HepG2 (cell line): ENCODE results near the gene NEDD4L. TPM values are rescaled to one million over a fixed set of nuclear protein-coding genes. Genes with fewer than 3 reads are reported as not detected.
A peak's percentile ranks its signal among the peaks of the same experiment; 100 is the strongest.

Experiments used
- ISX ChIP-seq: sonication (generic); formaldehyde crosslinking; conservative IDR thresholded peaks from 2 replicates; pipeline ENCODE4 v1.5.0; 2020; ENCODE audit warnings: missing genetic modification reagents
- KDM5B ChIP-seq: sonication (generic); formaldehyde crosslinking; IDR thresholded peaks from 2 replicates; pipeline ENCODE4 v1.4.0; 2020; ENCODE audit warnings: missing genetic modification reagents, mild to moderate bottlenecking, borderline replicate concordance
- KMT2A ChIP-seq: sonication (generic); formaldehyde crosslinking; IDR thresholded peaks from 2 replicates; pipeline ENCODE4 v1.4.0; 2020; ENCODE audit warnings: missing genetic modification reagents
- LCORL ChIP-seq, 2 experiments: fragments of 450-650 bp in 1 of 2; sonication (generic) in 1 of 2; formaldehyde crosslinking in 1 of 2; IDR thresholded peaks; 2 replicates each; pipeline versions ENCODE4 v1.5.0 to v1.6.1; 2017 to 2020; ENCODE audit warnings: antibody characterized with exemption in 1 of 2, missing genetic modification reagents in 1 of 2
- MAZ ChIP-seq, 2 experiments: sonication (generic) in 1 of 2; formaldehyde crosslinking in 1 of 2; IDR thresholded peaks; 2 replicates each; pipeline versions ENCODE4 v1.5.0 to v1.6.1; 2012 to 2020; ENCODE audit warnings: low read depth in 2 of 2, mild to moderate bottlenecking in 2 of 2, borderline replicate concordance in 1 of 2, improper control_type of control experiment in 1 of 2, low read length in 1 of 2, missing genetic modification reagents in 1 of 2, moderate library complexity in 1 of 2
- MXI1 ChIP-seq: IDR thresholded peaks from 3 replicates; pipeline ENCODE4 v1.6.1; 2012; ENCODE audit warnings: low read depth, low read length, inconsistent platforms, borderline replicate concordance
- NCOA2 ChIP-seq: sonication (generic); formaldehyde crosslinking; IDR thresholded peaks from 2 replicates; pipeline ENCODE4 v1.8.0; 2022; ENCODE audit warnings: inconsistent platforms
- PHF5A ChIP-seq: IDR thresholded peaks from one replicate; pipeline ENCODE4 v1.6.1; 2018; ENCODE audit warnings: low read depth, missing genetic modification reagents; ENCODE audit not compliant: unreplicated experiment
- PRMT3 ChIP-seq: sonication (generic); formaldehyde crosslinking; IDR thresholded peaks from 2 replicates; pipeline ENCODE4 v1.8.1; 2022; ENCODE audit warnings: low read depth, mild to moderate bottlenecking, moderate library complexity, missing genetic modification reagents, borderline replicate concordance
- SKI ChIP-seq: fragments of 450-650 bp; IDR thresholded peaks from one replicate; pipeline ENCODE4 v1.6.1; 2018; ENCODE audit warnings: mild to moderate bottlenecking; ENCODE audit not compliant: partially characterized antibody
- SOX5 ChIP-seq: IDR thresholded peaks from 2 replicates; pipeline ENCODE4 v1.6.1; 2016; ENCODE audit warnings: borderline replicate concordance
- SOX6 ChIP-seq, 2 experiments: fragments of 450-650 bp in 1 of 2; sonication (generic) in 1 of 2; formaldehyde crosslinking in 1 of 2; IDR thresholded peaks; 2 replicates each; pipeline versions ENCODE4 v1.4.0 to v1.6.1; 2017 to 2020; ENCODE audit warnings: antibody characterized with exemption in 1 of 2, mild to moderate bottlenecking in 1 of 2, missing genetic modification reagents in 1 of 2
- TEAD3 ChIP-seq: optimal IDR thresholded peaks from 2 replicates; pipeline ENCODE3; 2016; ENCODE audit warnings: borderline replicate concordance
- polyA plus RNA-seq, 8 experiments: library from polyadenylated mRNA; depleted of rRNA in 3 of 8; stranded (reverse) in 7 of 8; unstranded in 1 of 8; fragments of >200 nt; fragmentation: Illumina TruSeq in 4 of 8; extraction: Trizol in 4 of 8; gene quantifications; 2 replicates each; pipeline versions ENCODE4 v1.2.1 to v1.2.3, GENCODE V29; 2011 to 2016; ENCODE audit warnings: low read depth in 4 of 8, missing spikeins in 1 of 8, mixed read lengths in 1 of 8; ENCODE audit not compliant: insufficient read depth in 1 of 8
- total RNA-seq, 5 experiments: library from RNA; depleted of rRNA; stranded (reverse); fragments of >200 nt; fragmentation: Illumina TruSeq; extraction: Trizol; gene quantifications; 2 replicates each; pipeline ENCODE4 v1.2.3, GENCODE V29; 2016; ENCODE audit warnings: low read depth in 1 of 5
- TF ChIP-seq, protein P1 (sequence below): IDR thresholded peaks from 2 replicates; pipeline ENCODE4 v1.6.1; 2016; ENCODE audit warnings: low read depth, control low read depth
- TF ChIP-seq, protein P2 (sequence below): IDR thresholded peaks from 2 replicates; pipeline ENCODE4 v1.6.1; 2012; ENCODE audit warnings: inconsistent platforms
- TF ChIP-seq, protein P3 (sequence below): sonication (generic); formaldehyde crosslinking; IDR thresholded peaks from 2 replicates; pipeline ENCODE4 v1.4.0; 2020; ENCODE audit warnings: missing genetic modification reagents
- TF ChIP-seq, protein P4 (sequence below): sonication (generic); formaldehyde crosslinking; IDR thresholded peaks from 2 replicates; pipeline ENCODE4 v1.5.1; 2020; ENCODE audit warnings: mild to moderate bottlenecking, missing genetic modification reagents, moderate library complexity
- TF ChIP-seq, protein P5 (sequence below): sonication (generic); formaldehyde crosslinking; IDR thresholded peaks from 2 replicates; pipeline ENCODE4 v1.4.0; 2020; ENCODE audit warnings: missing genetic modification reagents; ENCODE audit errors: not compliant biosample characterization
- TF ChIP-seq, protein P6 (sequence below): sonication (generic); formaldehyde crosslinking; IDR thresholded peaks from 2 replicates; pipeline ENCODE4 v1.5.1; 2020; ENCODE audit warnings: missing genetic modification reagents, mild to moderate bottlenecking, borderline replicate concordance

NEDD4L gene
- total and polyA plus RNA-seq, 2 of the 13 experiments (the other 11 are each of a cell fraction or from before 2014, with no cell fraction given), result 168 to 390 TPM

DNA sequence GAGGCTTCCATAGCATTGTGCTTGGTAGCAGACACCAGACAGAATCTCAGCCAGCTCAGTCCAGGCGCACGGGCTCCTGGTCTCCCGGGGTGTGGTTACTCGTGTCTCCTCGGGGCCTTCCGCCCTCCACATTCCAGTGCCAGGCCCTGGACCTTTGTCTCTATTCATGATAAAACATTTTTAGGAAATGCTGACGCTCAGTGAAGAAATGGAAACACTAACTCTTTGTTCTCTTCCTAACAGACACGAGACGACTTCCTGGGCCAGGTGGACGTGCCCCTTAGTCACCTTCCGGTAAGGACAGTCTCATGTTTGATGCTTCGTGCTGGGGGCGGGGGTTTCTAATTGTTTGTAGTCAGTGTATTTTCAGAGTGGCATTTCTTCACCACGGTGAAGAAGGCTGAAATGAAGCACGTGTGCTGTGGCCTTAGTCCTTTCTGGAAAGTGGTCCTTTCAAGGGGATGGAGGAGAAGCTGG lies 271.8 kb downstream of the NEDD4L start (continued):
- TF ChIP-seq, protein P1, sequence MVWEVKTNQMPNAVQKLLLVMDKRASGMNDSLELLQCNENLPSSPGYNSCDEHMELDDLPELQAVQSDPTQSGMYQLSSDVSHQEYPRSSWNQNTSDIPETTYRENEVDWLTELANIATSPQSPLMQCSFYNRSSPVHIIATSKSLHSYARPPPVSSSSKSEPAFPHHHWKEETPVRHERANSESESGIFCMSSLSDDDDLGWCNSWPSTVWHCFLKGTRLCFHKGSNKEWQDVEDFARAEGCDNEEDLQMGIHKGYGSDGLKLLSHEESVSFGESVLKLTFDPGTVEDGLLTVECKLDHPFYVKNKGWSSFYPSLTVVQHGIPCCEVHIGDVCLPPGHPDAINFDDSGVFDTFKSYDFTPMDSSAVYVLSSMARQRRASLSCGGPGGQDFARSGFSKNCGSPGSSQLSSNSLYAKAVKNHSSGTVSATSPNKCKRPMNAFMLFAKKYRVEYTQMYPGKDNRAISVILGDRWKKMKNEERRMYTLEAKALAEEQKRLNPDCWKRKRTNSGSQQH, result no peak
- TF ChIP-seq, protein P2, sequence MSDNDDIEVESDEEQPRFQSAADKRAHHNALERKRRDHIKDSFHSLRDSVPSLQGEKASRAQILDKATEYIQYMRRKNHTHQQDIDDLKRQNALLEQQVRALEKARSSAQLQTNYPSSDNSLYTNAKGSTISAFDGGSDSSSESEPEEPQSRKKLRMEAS, result peak; percentile 60
- peak; percentile 85 for TF ChIP-seq TEAD3 (CRISPR knock-in tag)
- TF ChIP-seq NCOA2, result peak; percentile 90
- no peak for TF ChIP-seq ISX
- TF ChIP-seq SOX6 (IDR thresholded peaks at IDR 0.05), result no peak
- peak; percentile 93 for TF ChIP-seq SOX6 (CRISPR knock-in tag; IDR thresholded peaks at IDR 0.05)
- TF ChIP-seq MAZ (IDR thresholded peaks at IDR 0.05; ENCODE audit: borderline replicate concordance, low read depth, low read length), result no peak
- no peak for TF ChIP-seq MAZ (CRISPR knock-in tag; IDR thresholded peaks at IDR 0.05; ENCODE audit: low read depth)
- peak; percentile 54 for TF ChIP-seq SKI
- TF ChIP-seq KDM5B, result no peak
- TF ChIP-seq, protein P3, sequence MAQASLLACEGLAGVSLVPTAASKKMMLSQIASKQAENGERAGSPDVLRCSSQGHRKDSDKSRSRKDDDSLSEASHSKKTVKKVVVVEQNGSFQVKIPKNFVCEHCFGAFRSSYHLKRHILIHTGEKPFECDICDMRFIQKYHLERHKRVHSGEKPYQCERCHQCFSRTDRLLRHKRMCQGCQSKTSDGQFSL (CRISPR knock-in tag), result no peak
- TF ChIP-seq PRMT3 (CRISPR knock-in tag), result no peak
- TF ChIP-seq PHF5A (CRISPR knock-in tag), result peak; percentile 58
- TF ChIP-seq, protein P4, sequence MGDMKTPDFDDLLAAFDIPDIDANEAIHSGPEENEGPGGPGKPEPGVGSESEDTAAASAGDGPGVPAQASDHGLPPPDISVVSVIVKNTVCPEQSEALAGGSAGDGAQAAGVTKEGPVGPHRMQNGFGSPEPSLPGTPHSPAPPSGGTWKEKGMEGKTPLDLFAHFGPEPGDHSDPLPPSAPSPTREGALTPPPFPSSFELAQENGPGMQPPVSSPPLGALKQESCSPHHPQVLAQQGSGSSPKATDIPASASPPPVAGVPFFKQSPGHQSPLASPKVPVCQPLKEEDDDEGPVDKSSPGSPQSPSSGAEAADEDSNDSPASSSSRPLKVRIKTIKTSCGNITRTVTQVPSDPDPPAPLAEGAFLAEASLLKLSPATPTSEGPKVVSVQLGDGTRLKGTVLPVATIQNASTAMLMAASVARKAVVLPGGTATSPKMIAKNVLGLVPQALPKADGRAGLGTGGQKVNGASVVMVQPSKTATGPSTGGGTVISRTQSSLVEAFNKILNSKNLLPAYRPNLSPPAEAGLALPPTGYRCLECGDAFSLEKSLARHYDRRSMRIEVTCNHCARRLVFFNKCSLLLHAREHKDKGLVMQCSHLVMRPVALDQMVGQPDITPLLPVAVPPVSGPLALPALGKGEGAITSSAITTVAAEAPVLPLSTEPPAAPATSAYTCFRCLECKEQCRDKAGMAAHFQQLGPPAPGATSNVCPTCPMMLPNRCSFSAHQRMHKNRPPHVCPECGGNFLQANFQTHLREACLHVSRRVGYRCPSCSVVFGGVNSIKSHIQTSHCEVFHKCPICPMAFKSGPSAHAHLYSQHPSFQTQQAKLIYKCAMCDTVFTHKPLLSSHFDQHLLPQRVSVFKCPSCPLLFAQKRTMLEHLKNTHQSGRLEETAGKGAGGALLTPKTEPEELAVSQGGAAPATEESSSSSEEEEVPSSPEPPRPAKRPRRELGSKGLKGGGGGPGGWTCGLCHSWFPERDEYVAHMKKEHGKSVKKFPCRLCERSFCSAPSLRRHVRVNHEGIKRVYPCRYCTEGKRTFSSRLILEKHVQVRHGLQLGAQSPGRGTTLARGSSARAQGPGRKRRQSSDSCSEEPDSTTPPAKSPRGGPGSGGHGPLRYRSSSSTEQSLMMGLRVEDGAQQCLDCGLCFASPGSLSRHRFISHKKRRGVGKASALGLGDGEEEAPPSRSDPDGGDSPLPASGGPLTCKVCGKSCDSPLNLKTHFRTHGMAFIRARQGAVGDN (CRISPR knock-in tag), result peak; percentile 84
- 0 out of 2 replicates have a peak, but pooled peaks have one; percentile 13 for TF ChIP-seq LCORL (IDR thresholded peaks at IDR 0.05)
- no peak for TF ChIP-seq LCORL (CRISPR knock-in tag; IDR thresholded peaks at IDR 0.05)
- TF ChIP-seq, protein P5, sequence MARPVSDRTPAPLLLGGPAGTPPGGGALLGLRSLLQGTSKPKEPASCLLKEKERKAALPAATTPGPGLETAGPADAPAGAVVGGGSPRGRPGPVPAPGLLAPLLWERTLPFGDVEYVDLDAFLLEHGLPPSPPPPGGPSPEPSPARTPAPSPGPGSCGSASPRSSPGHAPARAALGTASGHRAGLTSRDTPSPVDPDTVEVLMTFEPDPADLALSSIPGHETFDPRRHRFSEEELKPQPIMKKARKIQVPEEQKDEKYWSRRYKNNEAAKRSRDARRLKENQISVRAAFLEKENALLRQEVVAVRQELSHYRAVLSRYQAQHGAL (CRISPR knock-in tag), result no peak
- peak; percentile 95 for TF ChIP-seq SOX5 (CRISPR knock-in tag)
- TF ChIP-seq MXI1, result no peak; the same call in 2 of the 3 replicates
- TF ChIP-seq, protein P6, sequence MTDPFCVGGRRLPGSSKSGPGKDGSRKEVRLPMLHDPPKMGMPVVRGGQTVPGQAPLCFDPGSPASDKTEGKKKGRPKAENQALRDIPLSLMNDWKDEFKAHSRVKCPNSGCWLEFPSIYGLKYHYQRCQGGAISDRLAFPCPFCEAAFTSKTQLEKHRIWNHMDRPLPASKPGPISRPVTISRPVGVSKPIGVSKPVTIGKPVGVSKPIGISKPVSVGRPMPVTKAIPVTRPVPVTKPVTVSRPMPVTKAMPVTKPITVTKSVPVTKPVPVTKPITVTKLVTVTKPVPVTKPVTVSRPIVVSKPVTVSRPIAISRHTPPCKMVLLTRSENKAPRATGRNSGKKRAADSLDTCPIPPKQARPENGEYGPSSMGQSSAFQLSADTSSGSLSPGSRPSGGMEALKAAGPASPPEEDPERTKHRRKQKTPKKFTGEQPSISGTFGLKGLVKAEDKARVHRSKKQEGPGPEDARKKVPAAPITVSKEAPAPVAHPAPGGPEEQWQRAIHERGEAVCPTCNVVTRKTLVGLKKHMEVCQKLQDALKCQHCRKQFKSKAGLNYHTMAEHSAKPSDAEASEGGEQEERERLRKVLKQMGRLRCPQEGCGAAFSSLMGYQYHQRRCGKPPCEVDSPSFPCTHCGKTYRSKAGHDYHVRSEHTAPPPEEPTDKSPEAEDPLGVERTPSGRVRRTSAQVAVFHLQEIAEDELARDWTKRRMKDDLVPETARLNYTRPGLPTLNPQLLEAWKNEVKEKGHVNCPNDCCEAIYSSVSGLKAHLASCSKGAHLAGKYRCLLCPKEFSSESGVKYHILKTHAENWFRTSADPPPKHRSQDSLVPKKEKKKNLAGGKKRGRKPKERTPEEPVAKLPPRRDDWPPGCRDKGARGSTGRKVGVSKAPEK (CRISPR knock-in tag), result no peak
- no peak for TF ChIP-seq KMT2A
